Activated naive CD4-positive, alpha-beta T cell treated with Interleukin-2 at 50 U/mL for 16 hours (primary cell): ENCODE results near the gene PTGFR.

Experiments used
- DNase-seq: peaks from one replicate; pipeline ENCODE4 v3.0.0-alpha.2; 2020

The PTGFR gene

DNA sequence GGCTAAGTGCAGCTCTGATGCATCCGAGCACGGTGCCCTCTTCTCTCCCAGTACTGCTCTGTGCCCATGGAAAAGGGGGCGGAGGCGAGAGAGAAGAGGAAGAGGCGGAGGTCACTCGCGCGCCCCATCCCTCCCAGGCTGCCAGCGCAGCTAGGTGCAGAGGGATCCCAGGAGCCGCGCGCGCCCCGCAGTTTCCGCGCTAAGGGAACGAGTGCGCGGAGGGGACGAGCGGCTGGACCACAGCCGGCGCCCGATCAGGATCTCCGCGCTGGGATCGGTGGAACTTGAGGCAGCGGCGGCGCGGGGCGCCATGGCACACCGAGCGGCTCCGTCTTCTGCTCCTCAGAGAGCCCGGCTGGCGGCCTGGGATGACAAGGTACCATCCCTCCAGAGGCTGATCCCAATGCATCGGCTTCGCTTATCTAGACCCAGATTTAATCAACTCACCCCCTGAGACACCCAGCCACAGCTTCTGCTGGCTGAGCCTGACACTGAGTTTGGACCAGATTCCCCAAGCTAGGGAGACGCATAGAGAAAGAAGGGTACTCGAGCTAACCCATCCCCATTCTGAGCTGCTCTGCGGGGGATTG, at the start of gene PTGFR:
Gene PTGFR (plus strand): TSS at position 114 of the 590 bp plus-strand sequence. CDS start 1,770 bp downstream, outside the sequence.
- no peak for DNase-seq

- DNase-seq: no peak
Measured at GRCh38 chr1:78441921-78442320, 48.9 kb upstream of the PTGFR start.

DNA sequence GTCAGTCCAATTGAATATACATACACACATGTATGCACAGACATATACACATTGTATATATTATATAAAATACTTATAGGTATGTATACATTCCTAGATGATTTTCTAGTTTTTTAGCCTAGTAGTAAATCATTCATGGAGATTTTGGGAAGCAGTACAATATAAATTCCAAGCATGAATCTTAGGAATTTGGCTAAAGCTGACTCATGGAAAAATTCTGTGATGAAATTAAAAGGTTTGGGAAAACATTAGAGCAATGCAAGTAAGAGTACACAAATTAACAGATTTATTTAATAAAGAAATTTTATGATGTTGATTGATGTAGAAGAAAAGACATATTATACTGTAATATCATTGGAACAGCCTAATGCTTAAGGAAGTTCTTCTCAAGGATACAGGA, 43.7 kb upstream of the PTGFR start:
- no peak for DNase-seq

DNA sequence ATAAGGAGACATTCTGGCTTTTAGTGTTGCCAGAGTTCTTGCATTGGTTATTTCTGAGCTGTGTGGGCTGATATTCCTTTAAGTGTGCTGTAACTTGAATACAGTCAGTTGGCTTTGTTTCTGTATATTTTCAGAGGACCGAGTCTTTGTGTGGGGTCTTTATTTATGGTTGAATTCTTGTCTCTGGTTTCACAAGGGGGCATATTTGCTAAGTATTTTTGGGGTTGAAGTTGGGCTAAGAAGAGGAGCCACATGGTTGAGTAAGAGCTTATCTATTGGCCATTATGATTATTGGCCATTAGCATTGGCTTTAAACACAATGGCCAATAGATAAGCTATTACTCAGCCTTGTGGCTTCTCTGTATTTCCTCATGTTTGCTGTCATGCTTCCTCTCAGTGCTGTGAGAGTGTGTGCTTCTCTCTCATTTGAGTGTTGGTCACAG, 26.3 kb upstream of the PTGFR start:
- no peak for DNase-seq

DNA sequence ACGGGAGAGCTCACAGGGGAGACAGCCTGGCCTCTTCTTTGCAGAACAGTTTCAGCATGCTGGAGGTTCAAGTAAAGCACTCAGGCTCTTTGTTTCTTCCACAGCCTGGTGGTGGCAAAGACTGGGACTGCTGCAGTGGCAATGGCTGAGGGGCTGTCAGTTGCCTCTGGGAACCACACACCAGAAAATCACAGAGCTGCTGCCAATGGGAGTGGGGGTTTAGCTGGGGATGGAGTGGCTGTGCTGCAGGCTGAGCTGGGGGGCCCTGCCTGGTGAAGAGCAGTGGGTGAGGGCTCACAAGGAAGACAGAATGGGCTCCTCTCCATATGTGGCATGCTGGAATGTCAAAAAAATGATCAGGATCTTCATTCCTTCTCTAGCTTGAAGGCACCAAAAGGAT, 25.6 kb upstream of the PTGFR start:
- no peak for DNase-seq

DNA sequence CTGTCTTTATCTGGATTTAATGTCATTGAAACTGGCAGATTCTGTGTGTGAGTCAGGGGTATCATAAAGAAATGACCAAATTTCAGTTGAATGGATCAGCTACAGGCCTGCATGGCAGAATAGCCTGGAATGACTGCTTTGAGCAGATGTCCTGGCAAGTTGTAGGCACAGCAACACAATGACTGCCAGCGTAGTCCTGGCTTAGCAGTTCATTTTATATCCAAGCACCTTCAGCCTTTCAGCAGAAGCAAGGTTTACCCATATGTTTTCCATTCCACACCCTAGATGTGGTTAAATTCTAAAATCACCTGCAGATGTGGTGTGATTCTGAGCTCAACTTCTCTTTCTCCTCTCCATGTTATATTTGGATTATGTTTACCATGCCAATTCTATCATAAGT, 22.3 kb upstream of the PTGFR start:
- no peak for DNase-seq

- DNase-seq: no peak
Measured at GRCh38 chr1:78469576-78469975, 21.2 kb upstream of the PTGFR start.

- no peak for DNase-seq
Measured at GRCh38 chr1:78471890-78472620, 18.7 kb upstream of the PTGFR start.

DNA sequence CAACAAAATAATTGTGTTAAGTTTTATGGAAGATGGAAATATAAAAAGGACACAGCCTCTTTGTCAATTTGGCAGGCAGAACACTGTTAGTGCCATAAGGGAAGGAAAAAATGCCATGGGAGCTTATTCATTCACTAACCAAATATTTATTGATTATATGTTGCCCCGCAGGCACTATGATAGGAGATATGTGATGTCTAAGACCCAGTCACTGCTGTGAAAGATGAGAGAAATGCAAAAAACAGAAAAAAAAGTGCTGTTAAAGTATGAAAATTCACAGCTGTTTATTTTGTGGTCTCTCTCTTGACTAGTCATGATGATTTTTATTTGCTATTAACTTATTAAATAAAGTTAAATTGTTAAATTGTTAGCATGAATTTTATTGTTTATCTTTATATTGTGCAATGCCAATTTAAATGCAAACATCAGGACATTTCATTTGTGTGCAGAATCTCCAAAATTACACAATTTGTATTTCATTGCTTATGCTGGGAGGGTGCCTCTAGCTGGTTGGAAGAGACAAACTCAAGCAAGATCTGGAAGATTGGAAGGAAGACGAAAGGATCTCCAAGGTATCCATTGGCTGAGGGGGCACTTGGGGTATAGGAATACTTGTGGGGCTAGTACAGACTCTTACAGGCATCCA, 17.8 kb upstream of the PTGFR start:
- DNase-seq: no peak

GRCh38 chr1:78474092-78474491, 16.7 kb upstream of the PTGFR start:
- DNase-seq: no peak

GRCh38 chr1:78475888-78476610, 14.7 kb upstream of the PTGFR start:
- no peak for DNase-seq

DNA sequence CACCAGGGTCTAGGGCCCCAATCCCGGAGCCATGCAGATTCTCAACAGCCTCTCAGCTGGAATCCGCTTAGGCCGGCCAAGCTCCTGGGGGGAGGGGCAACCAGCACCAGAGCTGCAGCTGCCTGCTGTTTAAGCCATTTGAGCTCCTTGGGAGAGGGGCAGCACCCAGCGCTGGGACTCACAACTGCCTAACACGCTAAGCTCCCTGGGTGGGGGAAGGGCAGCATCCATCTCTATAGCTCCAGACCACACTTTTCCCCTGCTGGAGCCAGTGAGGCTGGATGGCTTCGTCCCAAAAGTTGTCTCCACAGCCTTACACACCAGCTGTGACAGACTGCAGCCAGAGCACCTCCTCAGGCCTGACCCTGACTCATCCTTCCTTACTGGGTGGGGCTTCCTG, 6.9 kb upstream of the PTGFR start:
- DNase-seq: no peak

- no peak for DNase-seq
Measured at GRCh38 chr1:78491451-78492071, 787 bp downstream of the PTGFR start.

- DNase-seq: no peak
Measured at GRCh38 chr1:78492386-78492950, 1.7 kb downstream of the PTGFR start.

GRCh38 chr1:78493451-78493850, 2.7 kb downstream of the PTGFR start:
- DNase-seq: no peak

DNA sequence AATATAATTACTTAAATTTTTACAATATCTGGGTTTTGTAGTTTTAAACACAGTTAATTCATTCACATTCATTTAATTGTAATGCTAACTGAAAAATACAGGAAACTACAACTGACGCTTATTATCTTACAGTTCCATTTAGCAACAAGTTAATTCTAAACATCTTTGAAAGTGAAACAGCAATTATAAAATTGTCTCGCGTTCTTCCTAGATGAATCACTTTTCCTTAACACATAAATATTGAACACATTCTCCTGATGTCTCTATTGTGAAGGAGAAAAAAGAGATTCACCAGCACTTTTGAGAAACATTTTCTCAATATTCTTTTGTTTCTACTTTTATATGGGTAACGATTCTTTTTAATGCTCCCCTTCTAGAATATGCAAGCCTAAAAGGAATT, 6.4 kb downstream of the PTGFR start:
- DNase-seq: no peak

- no peak for DNase-seq
Measured at GRCh38 chr1:78500529-78500928, 9.8 kb downstream of the PTGFR start.

GRCh38 chr1:78501203-78501602, 10.4 kb downstream of the PTGFR start:
- DNase-seq: no peak

- no peak for DNase-seq
Measured at GRCh38 chr1:78511334-78511733, 20.6 kb downstream of the PTGFR start.

GRCh38 chr1:78516716-78517115, 25.9 kb downstream of the PTGFR start:
- DNase-seq: no peak

DNA sequence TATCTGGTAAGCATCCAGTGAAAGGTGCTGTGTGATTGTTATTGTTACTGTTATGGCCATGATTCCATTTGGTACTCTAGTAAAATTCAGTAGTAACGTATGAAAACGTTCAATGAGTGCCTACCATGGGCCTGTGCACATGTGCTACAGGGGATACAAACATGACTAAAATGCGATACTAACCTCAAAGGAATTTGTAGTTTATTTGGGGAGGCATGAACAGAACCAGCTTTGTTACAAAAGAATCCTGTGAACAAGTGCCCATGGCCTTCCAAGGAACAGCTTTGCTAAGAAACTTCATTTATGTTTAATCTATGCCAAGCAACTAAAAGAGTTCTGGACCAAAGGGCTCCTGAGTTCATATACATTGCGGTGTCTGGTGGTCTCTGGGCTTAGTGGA, 28.7 kb downstream of the PTGFR start:
- DNase-seq: no peak

GRCh38 chr1:78520216-78520615, 29.4 kb downstream of the PTGFR start:
- no peak for DNase-seq

GRCh38 chr1:78520843-78521242, 30.1 kb downstream of the PTGFR start:
- DNase-seq: no peak
